IMR-90 (cell line): ENCODE measurements around the gene TPSB2. TPM values are rescaled to one million over a fixed set of nuclear protein-coding genes. Genes with fewer than 3 reads are reported as not detected.

Experiments used
- ATAC-seq: fragments of 200-7000 bp; cut with Tn5 transposase; 2 replicates; pipeline ENCODE4 v1.9.1; 2020; ENCODE audit warnings: low read depth, mild to moderate bottlenecking, moderate library complexity
- BruUV-seq: library from RNA; stranded (reverse); fragments of 400-500 nt; replicated peaks from 2 replicates; lab custom pipeline; 2021; lab: Mats Ljungman, UMichigan
- CTCF ChIA-PET: fragments of 300-600 bp; formaldehyde crosslinking; extraction: SDS; loops from one replicate; lab custom pipeline; 2021; ENCODE audit warnings: antibody characterized with exemption; lab: Yijun Ruan, JAX
- POLR2A ChIA-PET: fragments of 300-600 bp; sonication (Branson Sonifier 250); formaldehyde crosslinking; loops from one replicate; lab custom pipeline; 2022; ENCODE audit warnings: antibody characterized with exemption; ENCODE audit not compliant: unreplicated experiment; lab: Charles Lee
- DNase-seq: peaks from one replicate; pipeline ENCODE4 v3.0.0; 2013
- H2AFZ ChIP-seq: replicated peaks from 2 replicates; pipeline ENCODE3; 2013; ENCODE audit warnings: low read length, mild to moderate bottlenecking; ENCODE audit not compliant: poor library complexity
- H2AK5ac ChIP-seq: 2 replicates; pipeline ENCODE4 v1.6.1; 2013; ENCODE audit warnings: low read depth, low read length, inconsistent platforms
- H2AK9ac ChIP-seq: replicated peaks from 2 replicates; pipeline ENCODE3; 2013; ENCODE audit warnings: mild to moderate bottlenecking, low read depth, low read length, moderate library complexity; ENCODE audit not compliant: poor library complexity
- H2BK120ac ChIP-seq: 2 replicates; pipeline ENCODE4 v1.6.1; 2013; ENCODE audit warnings: low read depth, low read length, inconsistent platforms
- H2BK15ac ChIP-seq: 3 replicates; pipeline ENCODE4 v1.6.1; 2013; ENCODE audit warnings: low read depth, low read length, inconsistent platforms
- H2BK20ac ChIP-seq: 2 replicates; pipeline ENCODE4 v1.6.1; 2013; ENCODE audit warnings: low read depth, mild to moderate bottlenecking, inconsistent platforms, low read length, moderate library complexity
- H2BK5ac ChIP-seq: 2 replicates; pipeline ENCODE4 v1.6.1; 2013; ENCODE audit warnings: mild to moderate bottlenecking, low read depth, low read length, inconsistent platforms; ENCODE audit not compliant: poor library complexity, severe bottlenecking
- H3K14ac ChIP-seq: replicated peaks from 2 replicates; pipeline ENCODE4 v1.6.1; 2013; ENCODE audit warnings: low read depth, low read length, inconsistent platforms
- H3K18ac ChIP-seq: 2 replicates; pipeline ENCODE4 v1.6.1; 2013; ENCODE audit warnings: low read depth, low read length, control low read depth
- H3K23ac ChIP-seq: 2 replicates; pipeline ENCODE4 v1.6.1; 2013; ENCODE audit warnings: low read depth, low read length, inconsistent platforms
- H3K27ac ChIP-seq: 2 replicates; pipeline ENCODE4 v1.5.1; 2013; ENCODE audit warnings: mild to moderate bottlenecking, control low read depth, low read length; ENCODE audit not compliant: insufficient read depth
- H3K27me3 ChIP-seq: 2 replicates; pipeline ENCODE4 v1.6.1; 2013; ENCODE audit warnings: low read length; ENCODE audit not compliant: control insufficient read depth, insufficient read depth
- H3K36me3 ChIP-seq: 2 replicates; pipeline ENCODE4 v1.6.1; 2013; ENCODE audit warnings: low read length, mixed read lengths; ENCODE audit not compliant: control insufficient read depth, insufficient read depth
- H3K4ac ChIP-seq: 2 replicates; pipeline ENCODE4 v1.6.1; 2013; ENCODE audit warnings: low read depth, low read length, inconsistent platforms
- H3K4me1 ChIP-seq: 2 replicates; pipeline ENCODE4 v1.6.1; 2013; ENCODE audit warnings: low read length, mixed read lengths; ENCODE audit not compliant: control insufficient read depth, insufficient read depth
- H3K4me2 ChIP-seq: 2 replicates; pipeline ENCODE4 v1.6.1; 2013; ENCODE audit warnings: low read depth, mild to moderate bottlenecking, control low read depth, low read length, moderate library complexity
- H3K4me3 ChIP-seq: 2 replicates; pipeline ENCODE4 v1.5.1; 2013; ENCODE audit warnings: low read depth, mild to moderate bottlenecking, control low read depth, low read length, moderate library complexity; ENCODE audit not compliant: insufficient read depth
- H3K56ac ChIP-seq: 2 replicates; pipeline ENCODE4 v1.6.1; 2013; ENCODE audit warnings: low read length, inconsistent platforms; ENCODE audit not compliant: insufficient read depth; ENCODE audit errors: extremely low read depth
- H3K79me1 ChIP-seq, 2 experiments: 2 replicates each; pipeline ENCODE4 v1.6.1; 2013; ENCODE audit warnings: low read length in 2 of 2, inconsistent platforms in 1 of 2, low read depth in 1 of 2
- H3K9ac ChIP-seq: 2 replicates; pipeline ENCODE4 v1.6.1; 2013; ENCODE audit warnings: low read depth, low read length, control low read depth
- H3K9me1 ChIP-seq: 2 replicates; pipeline ENCODE4 v1.6.1; 2013; ENCODE audit warnings: low read length, inconsistent platforms; ENCODE audit not compliant: insufficient read depth
- H3K9me3 ChIP-seq: 2 replicates; pipeline ENCODE4 v1.6.1; 2013; ENCODE audit warnings: low read length; ENCODE audit not compliant: control insufficient read depth, insufficient read depth
- H4K20me1 ChIP-seq: 2 replicates; pipeline ENCODE4 v1.6.1; 2013; ENCODE audit warnings: low read length, inconsistent platforms; ENCODE audit not compliant: insufficient read depth
- H4K5ac ChIP-seq: 2 replicates; pipeline ENCODE4 v1.6.1; 2013; ENCODE audit warnings: mild to moderate bottlenecking, low read depth, low read length, control low read depth
- H4K8ac ChIP-seq, 2 experiments: 2 replicates each; pipeline ENCODE4 v1.6.1; 2013; ENCODE audit warnings: low read depth in 2 of 2, low read length in 2 of 2, control low read depth in 1 of 2, inconsistent platforms in 1 of 2
- H4K91ac ChIP-seq: 2 replicates; pipeline ENCODE4 v1.6.1; 2013; ENCODE audit warnings: low read depth, low read length, inconsistent platforms; ENCODE audit not compliant: insufficient read depth
- CEBPB ChIP-seq: IDR thresholded peaks from 2 replicates; pipeline ENCODE4 v1.6.1; 2012; ENCODE audit warnings: low read depth, low read length, improper control_type of control experiment
- CHD1 ChIP-seq: IDR thresholded peaks from 2 replicates; pipeline ENCODE4 v1.6.1; 2012; ENCODE audit warnings: low read depth, low read length, improper control_type of control experiment
- CTCF ChIP-seq: conservative IDR thresholded peaks from 2 replicates; pipeline ENCODE4 v1.5.1; 2012; ENCODE audit warnings: mild to moderate bottlenecking, low read depth, low read length, improper control_type of control experiment
- FOS ChIP-seq: fragments of 150-350 bp; IDR thresholded peaks from 2 replicates; pipeline ENCODE4 v1.6.1; 2016; ENCODE audit warnings: low read depth, low read length
- MAFK ChIP-seq: IDR thresholded peaks from 2 replicates; pipeline ENCODE4 v1.6.1; 2012; ENCODE audit warnings: low read depth, low read length, improper control_type of control experiment
- POLR2A ChIP-seq: IDR thresholded peaks from 2 replicates; pipeline ENCODE4 v1.6.1; 2012; ENCODE audit warnings: mild to moderate bottlenecking, low read depth, low read length
- RAD21 ChIP-seq: IDR thresholded peaks from 2 replicates; pipeline ENCODE4 v1.6.1; 2012; ENCODE audit warnings: low read length, improper control_type of control experiment
- RCOR1 ChIP-seq: IDR thresholded peaks from 2 replicates; pipeline ENCODE4 v1.6.1; 2012; ENCODE audit warnings: mild to moderate bottlenecking, low read length, improper control_type of control experiment; ENCODE audit not compliant: insufficient replicate concordance
- RFX5 ChIP-seq: IDR thresholded peaks from 2 replicates; pipeline ENCODE4 v1.8.0; 2012; ENCODE audit warnings: low read depth, mild to moderate bottlenecking, low read length, moderate library complexity
- USF2 ChIP-seq: fragments of 150-350 bp; IDR thresholded peaks from 2 replicates; pipeline ENCODE4 v1.6.1; 2017; ENCODE audit warnings: mild to moderate bottlenecking, antibody characterized with exemption, low read length, low read depth
- WGBS, 2 experiments: methylation state at CpG; one replicate each; pipeline versions ENCODE4 v1.1.5 to v1.1.7; 2013; ENCODE audit warnings: missing lambda C conversion rate in 2 of 2; ENCODE audit not compliant: insufficient read length in 1 of 2; ENCODE audit errors: extremely low coverage in 2 of 2; 5-methylcytosine and 5-hydroxymethylcytosine counted together
- dilution Hi-C: fragments of 300-500 bp; cut with HindIII; formaldehyde crosslinking; loops from one replicate; pipeline ENCODE4 v1.14.3; 2018; ENCODE audit warnings: low sequenced_read_pairs; ENCODE audit not compliant: unreplicated experiment
- in situ Hi-C: fragments of 300-500 bp; cut with MboI; formaldehyde crosslinking; loops from 3 replicates; pipeline ENCODE4 v1.14.3; 2019; ENCODE audit warnings: low sequenced_read_pairs, inconsistent platforms, mixed read lengths
- intact Hi-C: fragments of 100-400 bp; cut with micrococcal nuclease; formaldehyde crosslinking; loops from 2 replicates; pipeline ENCODE4 v1.10.0; 2022
- polyA plus RNA-seq, 3 experiments: library from polyadenylated mRNA; depleted of rRNA; stranded (reverse); fragments of >200 nt; gene quantifications; 2 replicates each; pipeline ENCODE4 v1.2.3, GENCODE V29; 2012; ENCODE audit warnings: low replicate concordance in 1 of 3
- total RNA-seq: library from RNA; depleted of rRNA; stranded (reverse); fragments of >200 nt; gene quantifications from 2 replicates; pipeline ENCODE4 v1.2.3, GENCODE V29; 2012

TPSB2 gene
- total and polyA plus RNA-seq, 2 of the 4 experiments (the other 2 are of a cell fraction) = not detected

- Histone ChIP-seq H2BK20ac (no peak overlapping the region), H2AK5ac (no peak overlapping the region), H3K4ac (no peak overlapping the region), H3K4me2 (no peak overlapping the region), H3K27ac (no peak overlapping the region), H2AK9ac (no peak overlapping the region), H2AFZ (no peak overlapping the region), H3K18ac (no peak overlapping the region), H3K4me1 (no peaks in the 10 kb centered on the region), H3K36me3 (peaks cover 2% of the 10 kb centered on the region; the same call in 1 of the 2 replicates), H3K9me1 (no peaks in the 10 kb centered on the region), H2BK120ac (no peak overlapping the region), H2BK15ac (no peak overlapping the region), H3K27me3 (no peaks in the 10 kb centered on the region), H3K9ac (no peak overlapping the region), H4K20me1 (no peaks in the 10 kb centered on the region), H3K79me1 (no peaks in the 10 kb centered on the region), H3K14ac (no peak overlapping the region), H3K9me3 (no peaks in the 10 kb centered on the region), H3K56ac (no peak overlapping the region), H4K5ac (no peak overlapping the region), H4K91ac (no peak overlapping the region), H2BK5ac (no peak overlapping the region), H3K23ac (no peak overlapping the region), H3K4me3 (no peak overlapping the region), H4K8ac (no peak overlapping the region)
- DNase-seq (no peak), ATAC-seq (no peak)
- CTCF ChIA-PET = no interaction called here
- intact Hi-C loops = no loop called here
- WGBS, 2 experiments = 94% methylated on average over 10 of the region's 22 CpGs; no CpG with 5 or more reads in 1 of the 2 experiments
- POLR2A ChIA-PET = no interaction called here
- in situ Hi-C loops = loop anchor here (25.0 kb wide), 1 partner anchor 396 kb away; the partner anchor contains the start of gene GNG13
- dilution Hi-C loops = no loop called here
- no peak for TF ChIP-seq CEBPB
- no peak for TF ChIP-seq RCOR1
- TF ChIP-seq CTCF = no peak
- TF ChIP-seq RAD21 = no peak
- no peak for TF ChIP-seq RFX5
- TF ChIP-seq CHD1 = no peak
- no peak for TF ChIP-seq FOS
- no peak for TF ChIP-seq POLR2A
- TF ChIP-seq MAFK = no peak
- TF ChIP-seq USF2 = no peak
- no TSS peak for BruUV-seq
Measured at GRCh38 chr16:1208239-1208830, 21.6 kb downstream of the TPSB2 start.
